Hepatocyte (in vitro differentiated cells): ENCODE data around the gene RAB29.

ENCODE experiments used
- EZH2 ChIP-seq: fragments of 200-600 bp; sonication (generic); IDR thresholded peaks from 2 replicates; pipeline ENCODE4 v1.6.1; 2016; ENCODE audit warnings: antibody characterized with exemption, mild to moderate bottlenecking, borderline replicate concordance
- EZH2phosphoT487 ChIP-seq: fragments of 200-600 bp; sonication (generic); IDR thresholded peaks from one replicate; pipeline ENCODE4 v1.6.1; 2018; ENCODE audit warnings: antibody characterized with exemption, mild to moderate bottlenecking, low read depth, moderate library complexity; ENCODE audit not compliant: unreplicated experiment, severe bottlenecking
- TF ChIP-seq, protein P1 (sequence below): fragments of 200-600 bp; sonication (generic); IDR thresholded peaks from 2 replicates; pipeline ENCODE4 v1.5.1; 2016; ENCODE audit warnings: antibody characterized with exemption, mild to moderate bottlenecking; ENCODE audit not compliant: poor library complexity

DNA sequence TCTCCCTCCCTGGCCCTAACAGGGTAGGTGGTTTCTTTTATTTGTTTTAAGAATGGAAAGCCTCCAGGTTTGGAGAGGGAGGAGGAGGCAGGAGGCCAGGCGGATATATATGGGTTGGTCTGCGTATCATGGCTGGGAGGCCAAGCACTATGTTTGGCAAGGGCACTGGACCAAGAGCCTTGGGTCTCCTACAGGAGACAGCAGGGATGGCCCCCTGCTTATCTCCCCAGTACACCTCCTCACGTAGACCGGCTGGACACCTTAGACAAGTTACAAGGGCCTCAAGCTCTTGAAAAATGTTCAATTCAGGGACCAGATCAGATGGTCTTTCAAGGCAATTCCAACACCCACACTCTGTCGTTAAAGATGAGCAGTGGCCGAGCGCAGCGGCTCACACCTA is 26.8 kb upstream of the RAB29 start:
- TF ChIP-seq, protein P1, sequence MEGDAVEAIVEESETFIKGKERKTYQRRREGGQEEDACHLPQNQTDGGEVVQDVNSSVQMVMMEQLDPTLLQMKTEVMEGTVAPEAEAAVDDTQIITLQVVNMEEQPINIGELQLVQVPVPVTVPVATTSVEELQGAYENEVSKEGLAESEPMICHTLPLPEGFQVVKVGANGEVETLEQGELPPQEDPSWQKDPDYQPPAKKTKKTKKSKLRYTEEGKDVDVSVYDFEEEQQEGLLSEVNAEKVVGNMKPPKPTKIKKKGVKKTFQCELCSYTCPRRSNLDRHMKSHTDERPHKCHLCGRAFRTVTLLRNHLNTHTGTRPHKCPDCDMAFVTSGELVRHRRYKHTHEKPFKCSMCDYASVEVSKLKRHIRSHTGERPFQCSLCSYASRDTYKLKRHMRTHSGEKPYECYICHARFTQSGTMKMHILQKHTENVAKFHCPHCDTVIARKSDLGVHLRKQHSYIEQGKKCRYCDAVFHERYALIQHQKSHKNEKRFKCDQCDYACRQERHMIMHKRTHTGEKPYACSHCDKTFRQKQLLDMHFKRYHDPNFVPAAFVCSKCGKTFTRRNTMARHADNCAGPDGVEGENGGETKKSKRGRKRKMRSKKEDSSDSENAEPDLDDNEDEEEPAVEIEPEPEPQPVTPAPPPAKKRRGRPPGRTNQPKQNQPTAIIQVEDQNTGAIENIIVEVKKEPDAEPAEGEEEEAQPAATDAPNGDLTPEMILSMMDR: no peak
- TF ChIP-seq EZH2: no peak
- no peak for TF ChIP-seq EZH2phosphoT487
